ENCODE data around the gene NRL.

Gene NRL

DNA sequence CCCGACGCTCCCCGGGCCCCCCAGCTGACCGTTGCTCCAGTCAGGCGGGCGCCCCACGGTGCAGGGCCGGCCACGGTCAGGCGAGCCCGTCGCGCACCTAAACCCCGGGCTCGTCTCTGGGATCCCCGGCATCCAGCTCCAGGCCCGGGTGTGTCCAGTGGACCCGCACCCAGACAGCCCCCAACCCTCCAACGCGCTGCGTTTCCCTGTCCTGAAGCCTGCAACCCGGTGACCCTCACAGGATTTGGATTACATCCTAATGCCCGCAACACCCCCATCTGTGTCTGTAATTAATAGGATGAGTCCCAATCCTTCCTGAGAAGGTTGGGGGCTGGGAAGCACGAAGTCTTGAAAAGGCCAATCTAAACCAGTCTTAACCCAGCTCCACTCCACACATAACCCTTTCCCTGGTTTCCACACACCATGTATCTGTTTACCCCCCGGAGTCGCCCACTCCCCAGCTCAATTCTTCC lies 33.0 kb downstream of the NRL start:
- TF ChIP-seq, protein P1, sequence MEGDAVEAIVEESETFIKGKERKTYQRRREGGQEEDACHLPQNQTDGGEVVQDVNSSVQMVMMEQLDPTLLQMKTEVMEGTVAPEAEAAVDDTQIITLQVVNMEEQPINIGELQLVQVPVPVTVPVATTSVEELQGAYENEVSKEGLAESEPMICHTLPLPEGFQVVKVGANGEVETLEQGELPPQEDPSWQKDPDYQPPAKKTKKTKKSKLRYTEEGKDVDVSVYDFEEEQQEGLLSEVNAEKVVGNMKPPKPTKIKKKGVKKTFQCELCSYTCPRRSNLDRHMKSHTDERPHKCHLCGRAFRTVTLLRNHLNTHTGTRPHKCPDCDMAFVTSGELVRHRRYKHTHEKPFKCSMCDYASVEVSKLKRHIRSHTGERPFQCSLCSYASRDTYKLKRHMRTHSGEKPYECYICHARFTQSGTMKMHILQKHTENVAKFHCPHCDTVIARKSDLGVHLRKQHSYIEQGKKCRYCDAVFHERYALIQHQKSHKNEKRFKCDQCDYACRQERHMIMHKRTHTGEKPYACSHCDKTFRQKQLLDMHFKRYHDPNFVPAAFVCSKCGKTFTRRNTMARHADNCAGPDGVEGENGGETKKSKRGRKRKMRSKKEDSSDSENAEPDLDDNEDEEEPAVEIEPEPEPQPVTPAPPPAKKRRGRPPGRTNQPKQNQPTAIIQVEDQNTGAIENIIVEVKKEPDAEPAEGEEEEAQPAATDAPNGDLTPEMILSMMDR (IDR thresholded peaks at IDR 0.05; ENCODE audit: insufficient read depth, low read depth, low read length, missing control alignments): no peak
- DNase-seq (ENCODE audit: low read depth): no peak
- H3K4me3 ChIP-seq (ENCODE audit: low read length): no peak overlapping the region

GRCh38 chr14:24080888-24081738 lies 33.6 kb downstream of the NRL start:
- TF ChIP-seq, protein P1 (IDR thresholded peaks at IDR 0.05; ENCODE audit: insufficient read depth, low read depth, low read length, missing control alignments): no peak
- peak overlapping the region; percentile 46 for H3K4me3 ChIP-seq (ENCODE audit: low read length)
- DNase-seq (ENCODE audit: low read depth): peak; percentile 30

DNA sequence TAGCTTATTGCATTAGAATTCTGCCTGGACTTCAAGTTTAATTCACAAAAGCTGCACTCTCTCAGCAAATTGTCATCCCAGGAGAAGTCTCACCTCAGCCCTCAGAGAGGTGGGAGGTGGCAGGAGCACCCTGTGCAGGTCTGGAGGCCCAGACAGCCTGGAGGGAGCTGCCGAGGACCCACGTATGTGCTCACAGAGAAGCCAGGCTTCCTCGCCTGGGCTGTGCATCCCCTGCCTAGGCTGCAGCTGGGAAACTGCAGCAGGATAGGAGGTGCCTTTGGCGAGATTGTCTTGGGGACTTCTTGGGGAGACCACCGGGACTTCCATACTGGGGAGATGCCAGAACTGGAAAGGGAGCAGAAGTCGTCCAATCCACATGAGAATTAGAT lies 34.6 kb downstream of the NRL start:
- DNase-seq (ENCODE audit: low read depth): no peak
- H3K4me3 ChIP-seq (ENCODE audit: low read length): no peak overlapping the region
- TF ChIP-seq, protein P1 (IDR thresholded peaks at IDR 0.05; ENCODE audit: insufficient read depth, low read depth, low read length, missing control alignments): no peak

DNA sequence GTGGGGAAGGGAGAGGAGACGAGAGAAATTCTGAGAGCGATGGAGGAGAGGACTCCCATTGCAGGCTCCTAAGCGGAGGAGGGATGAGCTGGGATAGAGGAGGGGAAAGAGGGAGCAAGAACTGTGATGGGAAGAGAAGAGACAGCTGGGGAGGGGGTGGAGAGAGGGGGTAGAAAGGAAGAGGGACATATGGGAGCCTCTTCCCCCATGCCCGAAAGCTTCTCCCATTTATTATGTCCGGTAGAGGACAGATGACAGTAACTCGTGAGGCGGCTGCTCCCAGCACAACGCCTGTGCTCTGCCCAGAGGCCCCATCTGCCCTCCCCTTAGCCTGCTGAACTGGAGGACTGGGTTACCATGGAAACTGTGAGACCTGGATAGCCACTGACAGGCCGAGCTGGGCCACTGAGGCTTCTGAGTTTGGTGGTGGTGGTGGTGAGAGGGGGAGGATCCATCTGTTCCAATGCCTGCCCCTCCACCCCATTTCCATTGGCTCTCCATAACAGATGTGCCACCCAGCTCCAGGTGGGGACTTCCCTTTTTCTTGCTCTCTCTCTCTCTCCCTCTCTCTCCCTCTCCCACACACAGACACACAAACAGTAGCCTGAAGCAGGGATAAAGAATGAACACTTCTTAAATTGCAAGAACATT lies 35.1 kb downstream of the NRL start:
- DNase-seq (ENCODE audit: low read depth): no peak
- TF ChIP-seq, protein P1 (IDR thresholded peaks at IDR 0.05; ENCODE audit: insufficient read depth, low read depth, low read length, missing control alignments): no peak
- no peak overlapping the region for H3K4me3 ChIP-seq (ENCODE audit: low read length)

DNA sequence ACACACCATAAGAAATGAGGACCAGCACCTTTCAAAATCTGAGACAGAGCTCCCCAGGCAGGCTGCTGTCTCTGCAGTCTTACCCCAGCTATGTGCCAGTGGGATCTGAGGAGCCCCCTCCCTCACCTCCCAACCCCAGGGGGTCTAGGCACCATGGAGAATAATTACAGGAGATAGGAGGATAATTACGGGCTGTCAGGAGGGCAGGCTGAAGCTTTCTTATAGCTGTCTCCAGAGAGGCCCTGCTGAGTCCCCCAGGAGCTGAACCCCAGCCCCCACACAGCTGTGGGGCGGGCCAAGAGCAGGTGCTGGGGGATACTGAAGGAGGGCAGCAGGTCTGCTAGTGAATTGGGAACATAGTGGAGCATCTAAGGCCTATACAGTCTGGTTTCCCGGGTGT lies 36.6 kb downstream of the NRL start:
- TF ChIP-seq, protein P1 (IDR thresholded peaks at IDR 0.05; ENCODE audit: insufficient read depth, low read depth, low read length, missing control alignments): no peak
- H3K4me3 ChIP-seq (ENCODE audit: low read length): no peak overlapping the region
- no peak for DNase-seq (ENCODE audit: low read depth)

- H3K4me3 ChIP-seq (ENCODE audit: low read length): no peak overlapping the region
- TF ChIP-seq, protein P1 (IDR thresholded peaks at IDR 0.05; ENCODE audit: insufficient read depth, low read depth, low read length, missing control alignments): no peak
- DNase-seq (ENCODE audit: low read depth): no peak
Observed at GRCh38 chr14:24077086-24077485, 37.7 kb downstream of the NRL start.
